ENCODE results near the gene NECTIN2. TPM values are rescaled to one million over a fixed set of nuclear protein-coding genes. Genes with fewer than 3 reads are reported as not detected.
"Not testable (repeated sequence)": the region's sequence is repeated elsewhere in the genome, so short reads cannot be mapped to it uniquely, and the experiment has no call there.

The NECTIN2 gene
- total RNA-seq, 1 experiment from 2014 or later, result 38.2 TPM

- H3K27me3 ChIP-seq, result no peaks in the 10 kb centered on the region
- no peak for DNase-seq
- H3K4me3 ChIP-seq, result no peak overlapping the region
- peaks cover 13% of the 10 kb centered on the region for H3K36me3 ChIP-seq
- H3K9me3 ChIP-seq, result no peaks in the 10 kb centered on the region
These were observed 21.5 kb downstream of the NECTIN2 start for GRCh38 chr19:44867578-44867977.

- no peaks in the 10 kb centered on the region for H3K27me3 ChIP-seq
- H3K4me3 ChIP-seq, result no peak overlapping the region
- DNase-seq, result peak; percentile 32
- peaks cover 31% of the 10 kb centered on the region for H3K36me3 ChIP-seq
- H3K9me3 ChIP-seq, result no peaks in the 10 kb centered on the region
These were observed 23.8 kb downstream of the NECTIN2 start for GRCh38 chr19:44869733-44870470.

- Histone ChIP-seq H3K4me3 (no peak overlapping the region), H3K36me3 (peaks cover 44% of the 10 kb centered on the region), H3K27me3 (no peaks in the 10 kb centered on the region), H3K9me3 (no peaks in the 10 kb centered on the region)
- no peak for DNase-seq
These were observed 25.7 kb downstream of the NECTIN2 start for GRCh38 chr19:44871809-44872208.

- no peak for DNase-seq
- H3K9me3 ChIP-seq, result no peaks in the 10 kb centered on the region
- H3K4me3 ChIP-seq, result no peak overlapping the region
- peaks cover 44% of the 10 kb centered on the region for H3K36me3 ChIP-seq
- H3K27me3 ChIP-seq, result no peaks in the 10 kb centered on the region
These were observed 26.6 kb downstream of the NECTIN2 start for GRCh38 chr19:44872661-44873060.

- peaks cover 42% of the 10 kb centered on the region for H3K36me3 ChIP-seq
- DNase-seq, result no peak
These were observed 28.2 kb downstream of the NECTIN2 start for GRCh38 chr19:44874317-44874716.

GRCh38 chr19:44875666-44876451 lies 29.8 kb downstream of the NECTIN2 start:
- no peaks in the 10 kb centered on the region for H3K27me3 ChIP-seq
- H3K9me3 ChIP-seq, result no peaks in the 10 kb centered on the region
- H3K36me3 ChIP-seq, result peaks cover 42% of the 10 kb centered on the region
- H3K4me3 ChIP-seq, result no peak overlapping the region
- DNase-seq, result no peak

More at GRCh38 chr19:44874317-44874716, 28.2 kb downstream of the NECTIN2 start:
- Histone ChIP-seq H3K4me3 (no peak overlapping the region), H3K9me3 (no peaks in the 10 kb centered on the region), H3K27me3 (no peaks in the 10 kb centered on the region)

GRCh38 chr19:44876930-44877535 lies 30.9 kb downstream of the NECTIN2 start:
- H3K4me3 ChIP-seq, result no peak overlapping the region
- H3K36me3 ChIP-seq, result peaks cover 37% of the 10 kb centered on the region
- no peak for DNase-seq
- no peaks in the 10 kb centered on the region for H3K9me3 ChIP-seq
- H3K27me3 ChIP-seq, result no peaks in the 10 kb centered on the region

- DNase-seq, result no peak
These were observed 32.2 kb downstream of the NECTIN2 start for GRCh38 chr19:44878120-44878865.

GRCh38 chr19:44879309-44880065 lies 33.4 kb downstream of the NECTIN2 start:
- no peaks in the 10 kb centered on the region for H3K9me3 ChIP-seq
- peaks cover 17% of the 10 kb centered on the region for H3K36me3 ChIP-seq
- no peak for DNase-seq
- H3K27me3 ChIP-seq, result no peaks in the 10 kb centered on the region
- no peak overlapping the region for H3K4me3 ChIP-seq

More at GRCh38 chr19:44878120-44878865, 32.2 kb downstream of the NECTIN2 start:
- Histone ChIP-seq H3K36me3 (peaks cover 27% of the 10 kb centered on the region), H3K27me3 (no peaks in the 10 kb centered on the region), H3K4me3 (no peak overlapping the region), H3K9me3 (no peaks in the 10 kb centered on the region)

GRCh38 chr19:44882063-44882462 lies 36.0 kb downstream of the NECTIN2 start:
- H3K36me3 ChIP-seq, result no peaks in the 10 kb centered on the region; the same call in none of the 2 replicates
- H3K4me3 ChIP-seq, result no peak overlapping the region
- DNase-seq, result no peak
- H3K27me3 ChIP-seq, result no peaks in the 10 kb centered on the region
- no peaks in the 10 kb centered on the region for H3K9me3 ChIP-seq

- not testable (repeated sequence) for DNase-seq, H3K9me3 ChIP-seq, H3K36me3 ChIP-seq, H3K4me3 ChIP-seq, H3K27me3 ChIP-seq
These were observed 36.7 kb downstream of the NECTIN2 start for GRCh38 chr19:44882619-44883397.

- no peak for DNase-seq
- H3K36me3 ChIP-seq, result peaks cover 3% of the 10 kb centered on the region
- no peaks in the 10 kb centered on the region for H3K27me3 ChIP-seq
- H3K9me3 ChIP-seq, result no peaks in the 10 kb centered on the region
- H3K4me3 ChIP-seq, result no peak overlapping the region
These were observed 37.8 kb downstream of the NECTIN2 start for GRCh38 chr19:44883922-44884321.

GRCh38 chr19:44884566-44884965 lies 38.5 kb downstream of the NECTIN2 start:
- no peak overlapping the region for H3K4me3 ChIP-seq
- H3K27me3 ChIP-seq, result no peaks in the 10 kb centered on the region
- DNase-seq, result no peak
- H3K36me3 ChIP-seq, result peaks cover 3% of the 10 kb centered on the region
- H3K9me3 ChIP-seq, result no peaks in the 10 kb centered on the region

GRCh38 chr19:44886141-44886540 lies 40.0 kb downstream of the NECTIN2 start:
- Histone ChIP-seq H3K36me3 (peaks cover 3% of the 10 kb centered on the region), H3K27me3 (no peaks in the 10 kb centered on the region), H3K4me3 (no peak overlapping the region), H3K9me3 (no peaks in the 10 kb centered on the region)
- no peak for DNase-seq

GRCh38 chr19:44887648-44888047 lies 41.6 kb downstream of the NECTIN2 start:
- Histone ChIP-seq H3K36me3 (peaks cover 15% of the 10 kb centered on the region), H3K4me3 (no peak overlapping the region), H3K9me3 (no peaks in the 10 kb centered on the region), H3K27me3 (no peaks in the 10 kb centered on the region)
- DNase-seq, result no peak
